HUES48 (cell line): Measurements from ENCODE around the gene RPGR.

Source experiments
- H3K27ac ChIP-seq: one replicate; pipeline ENCODE4 v1.7.0; 2013; ENCODE audit warnings: low read depth, low read length, inconsistent platforms
- H3K27me3 ChIP-seq: 2 replicates; pipeline ENCODE4 v1.6.1; 2013; ENCODE audit warnings: mild to moderate bottlenecking, low read length; ENCODE audit not compliant: control insufficient read depth, insufficient read depth
- H3K36me3 ChIP-seq: 2 replicates; pipeline ENCODE4 v1.6.1; 2013; ENCODE audit warnings: low read length; ENCODE audit not compliant: control insufficient read depth, insufficient read depth
- H3K4me1 ChIP-seq: 2 replicates; pipeline ENCODE4 v1.6.1; 2013; ENCODE audit warnings: mild to moderate bottlenecking, low read length; ENCODE audit not compliant: control insufficient read depth, insufficient read depth
- H3K4me3 ChIP-seq: 2 replicates; pipeline ENCODE4 v1.5.1; 2013; ENCODE audit warnings: mild to moderate bottlenecking, low read depth, low read length
- H3K9ac ChIP-seq: 2 replicates; pipeline ENCODE4 v1.6.1; 2013; ENCODE audit warnings: mild to moderate bottlenecking, low read depth, low read length, moderate library complexity
- H3K9me3 ChIP-seq: 2 replicates; pipeline ENCODE4 v1.6.1; 2013; ENCODE audit warnings: low read length; ENCODE audit not compliant: control insufficient read depth, insufficient read depth

The RPGR gene

DNA sequence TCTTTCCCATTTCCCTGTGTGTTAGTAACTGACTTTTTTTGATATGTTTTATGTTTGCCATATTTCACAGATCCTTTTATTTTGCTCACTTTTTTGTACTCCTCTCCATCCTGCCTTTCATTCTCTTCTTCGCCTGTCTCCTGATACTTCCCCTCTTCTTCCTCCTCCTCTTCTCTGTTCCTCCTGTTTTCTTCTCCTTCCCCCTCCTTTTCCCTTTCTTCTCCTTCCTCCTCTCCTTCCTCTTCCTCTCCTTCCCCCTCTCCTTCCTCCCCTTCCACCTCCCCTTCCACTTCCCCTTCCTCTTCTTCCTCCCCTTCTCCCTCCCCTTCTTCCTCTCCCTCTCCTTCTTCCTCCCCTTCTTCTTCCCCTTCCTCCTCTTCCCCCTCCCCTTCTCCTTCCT is 41.7 kb downstream of the RPGR start:
- Histone ChIP-seq H3K4me1 (no peaks in the 10 kb centered on the region), H3K9ac (no peak overlapping the region), H3K9me3 (no peaks in the 10 kb centered on the region), H3K4me3 (no peak overlapping the region), H3K27ac (no peak overlapping the region), H3K36me3 (peaks cover 3% of the 10 kb centered on the region), H3K27me3 (no peaks in the 10 kb centered on the region)

DNA sequence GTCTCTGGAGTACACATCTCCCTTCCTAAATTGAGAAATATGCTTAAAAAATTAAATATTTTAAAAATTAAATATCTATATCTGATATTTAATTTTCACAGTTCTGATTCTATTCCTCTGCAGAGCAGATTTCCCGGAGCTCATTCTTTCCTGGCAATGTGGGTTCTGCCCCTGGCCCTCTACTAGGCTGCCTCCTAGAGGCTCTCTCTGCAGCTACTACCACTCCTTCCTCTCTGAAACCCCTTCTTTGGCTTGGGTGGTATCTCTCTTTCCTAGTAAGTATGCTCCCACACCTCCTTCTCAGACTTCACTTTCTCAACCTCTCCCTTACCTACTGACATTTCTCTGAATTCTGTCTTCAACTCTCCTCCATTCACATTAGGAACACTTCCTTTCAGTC is 45.3 kb downstream of the RPGR start:
- no peaks in the 10 kb centered on the region for H3K27me3 ChIP-seq
- H3K9ac ChIP-seq = no peak overlapping the region
- H3K9me3 ChIP-seq = no peaks in the 10 kb centered on the region
- peaks cover 15% of the 10 kb centered on the region for H3K4me1 ChIP-seq
- H3K36me3 ChIP-seq = no peaks in the 10 kb centered on the region
- no peak overlapping the region for H3K4me3 ChIP-seq
- H3K27ac ChIP-seq = no peak overlapping the region

DNA sequence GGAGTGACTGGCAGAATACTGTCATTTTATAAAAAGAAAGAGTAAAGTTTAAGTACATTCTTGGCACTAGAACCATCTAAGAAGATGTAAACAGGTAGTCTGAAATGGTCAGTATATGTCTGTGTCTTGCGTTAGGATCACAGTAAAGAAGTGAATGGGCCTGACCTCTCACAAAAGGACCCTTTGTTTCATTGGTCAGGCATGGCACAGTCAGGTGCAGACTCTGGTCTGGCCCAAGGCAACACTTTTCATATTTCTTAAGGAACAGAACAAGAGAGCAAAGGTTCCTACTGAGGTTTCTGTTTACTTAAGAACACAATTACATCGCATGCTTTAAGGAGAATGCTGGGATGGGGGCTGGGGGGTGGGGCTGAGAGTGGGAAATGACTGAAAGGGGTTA is 48.1 kb downstream of the RPGR start:
- Histone ChIP-seq H3K4me3 (no peak overlapping the region), H3K9ac (0 out of 2 replicates have a peak overlapping the region, but pooled peaks have one; percentile 5), H3K27ac (no peak overlapping the region), H3K9me3 (no peaks in the 10 kb centered on the region), H3K27me3 (no peaks in the 10 kb centered on the region), H3K36me3 (no peaks in the 10 kb centered on the region), H3K4me1 (peaks cover 15% of the 10 kb centered on the region)

DNA sequence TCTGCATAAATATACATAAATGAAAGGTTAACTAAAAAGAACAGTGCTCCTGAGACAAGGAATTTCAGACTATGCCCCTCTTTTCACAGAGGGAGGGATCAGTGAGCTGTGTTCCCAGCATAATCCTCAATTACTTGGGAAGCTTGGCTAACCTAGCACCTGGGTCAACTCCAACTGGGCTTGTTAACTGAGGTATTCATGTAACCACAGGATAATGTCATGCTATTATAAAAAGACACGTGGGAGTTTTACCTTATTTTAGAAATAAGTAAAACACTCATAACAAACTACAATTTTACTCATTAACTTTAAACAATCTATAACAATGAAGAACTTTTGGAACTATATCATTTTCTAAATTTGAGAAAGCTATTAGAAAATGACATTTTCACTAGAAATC is 48.6 kb downstream of the RPGR start:
- Histone ChIP-seq H3K27ac (no peak overlapping the region), H3K9me3 (no peaks in the 10 kb centered on the region), H3K4me3 (no peak overlapping the region), H3K36me3 (no peaks in the 10 kb centered on the region), H3K4me1 (peaks cover 15% of the 10 kb centered on the region), H3K27me3 (no peaks in the 10 kb centered on the region), H3K9ac (no peak overlapping the region)

DNA sequence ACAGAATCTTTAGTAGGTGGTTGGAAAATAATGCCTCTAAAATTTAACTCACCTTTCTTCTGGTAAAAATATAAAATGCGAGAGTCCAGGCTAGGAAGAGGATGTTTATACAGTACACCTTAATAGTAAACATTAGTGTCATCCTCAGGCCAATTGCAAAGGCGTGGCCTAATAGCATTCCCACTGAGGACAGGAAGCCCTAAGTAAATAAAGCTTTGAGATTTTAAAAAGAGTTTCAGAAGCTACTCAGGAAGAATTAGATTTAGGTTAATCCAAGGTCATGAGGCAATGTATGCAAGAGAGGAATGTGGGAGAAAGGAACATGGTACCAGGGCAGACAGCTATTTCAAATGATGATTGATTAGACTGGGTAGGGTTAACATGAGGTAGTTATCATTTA is 49.5 kb downstream of the RPGR start:
- Histone ChIP-seq H3K27ac (no peak overlapping the region), H3K9ac (no peak overlapping the region), H3K4me3 (no peak overlapping the region), H3K36me3 (no peaks in the 10 kb centered on the region), H3K4me1 (peaks cover 15% of the 10 kb centered on the region), H3K9me3 (no peaks in the 10 kb centered on the region), H3K27me3 (no peaks in the 10 kb centered on the region)

DNA sequence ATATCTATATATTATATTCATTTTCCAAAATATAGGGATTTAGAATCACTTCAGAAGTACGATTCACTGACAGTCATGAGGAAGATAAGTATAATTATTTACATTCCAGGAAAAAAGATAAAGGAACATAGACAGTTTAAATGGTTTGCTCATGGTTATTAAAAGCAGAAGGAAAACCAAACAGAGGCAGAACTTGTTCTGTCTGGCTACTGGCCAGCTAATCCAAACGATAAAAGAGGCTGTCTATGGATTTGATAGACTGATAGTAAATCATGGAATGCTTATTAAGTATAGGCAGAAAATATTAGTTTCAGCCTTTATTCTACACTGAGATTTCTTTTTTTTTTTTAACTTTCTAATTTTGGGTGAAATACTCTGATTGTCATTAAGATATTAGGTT is 50.2 kb downstream of the RPGR start:
- Histone ChIP-seq H3K27ac (no peak overlapping the region), H3K27me3 (no peaks in the 10 kb centered on the region), H3K4me1 (peaks cover 15% of the 10 kb centered on the region), H3K4me3 (no peak overlapping the region), H3K9me3 (no peaks in the 10 kb centered on the region), H3K36me3 (no peaks in the 10 kb centered on the region), H3K9ac (no peak overlapping the region)

DNA sequence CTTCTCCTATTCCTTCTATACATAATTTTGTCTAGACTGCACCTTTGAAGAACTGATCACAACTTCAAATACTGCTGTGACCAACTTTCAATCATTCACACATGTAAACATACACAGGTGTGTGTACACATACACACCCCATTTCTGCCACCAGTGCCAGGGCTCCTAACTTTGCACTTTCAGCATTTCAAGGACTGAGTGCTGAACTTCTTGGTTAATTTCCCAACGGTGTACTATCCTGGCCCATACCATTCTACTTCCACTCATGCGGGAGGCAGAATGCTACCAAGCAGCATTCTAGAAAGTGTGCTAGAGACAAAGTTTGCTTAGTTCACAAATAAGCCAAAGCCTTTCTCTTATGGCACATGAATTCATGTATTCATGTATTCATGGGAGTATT is 51.2 kb downstream of the RPGR start:
- Histone ChIP-seq H3K4me1 (peaks cover 15% of the 10 kb centered on the region), H3K27me3 (no peaks in the 10 kb centered on the region), H3K36me3 (no peaks in the 10 kb centered on the region), H3K27ac (no peak overlapping the region), H3K4me3 (no peak overlapping the region), H3K9me3 (no peaks in the 10 kb centered on the region), H3K9ac (no peak overlapping the region)

DNA sequence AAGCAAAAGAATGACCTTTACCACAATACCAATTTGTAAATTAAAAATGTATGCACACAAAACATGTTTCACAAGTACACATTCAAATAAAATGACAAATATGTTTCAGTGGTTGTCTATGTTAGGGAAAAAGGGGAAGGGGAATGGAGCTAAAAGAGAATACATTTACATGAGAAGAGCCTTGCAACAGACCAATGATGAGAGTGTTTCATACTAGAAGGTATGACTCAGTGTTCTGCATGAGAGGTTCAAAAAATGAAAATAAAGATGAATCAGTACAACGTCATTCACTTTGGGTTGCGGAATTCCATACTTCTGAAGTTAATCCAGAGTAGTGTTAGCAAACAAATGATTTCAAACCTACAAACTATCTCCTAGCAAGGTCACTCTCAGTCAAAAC is 51.7 kb downstream of the RPGR start:
- Histone ChIP-seq H3K4me1 (peaks cover 15% of the 10 kb centered on the region), H3K9me3 (no peaks in the 10 kb centered on the region), H3K36me3 (0 out of 2 replicates have a peak, but pooled peaks cover 3% of the 10 kb centered on the region), H3K9ac (no peak overlapping the region), H3K27me3 (no peaks in the 10 kb centered on the region), H3K4me3 (no peak overlapping the region), H3K27ac (no peak overlapping the region)

DNA sequence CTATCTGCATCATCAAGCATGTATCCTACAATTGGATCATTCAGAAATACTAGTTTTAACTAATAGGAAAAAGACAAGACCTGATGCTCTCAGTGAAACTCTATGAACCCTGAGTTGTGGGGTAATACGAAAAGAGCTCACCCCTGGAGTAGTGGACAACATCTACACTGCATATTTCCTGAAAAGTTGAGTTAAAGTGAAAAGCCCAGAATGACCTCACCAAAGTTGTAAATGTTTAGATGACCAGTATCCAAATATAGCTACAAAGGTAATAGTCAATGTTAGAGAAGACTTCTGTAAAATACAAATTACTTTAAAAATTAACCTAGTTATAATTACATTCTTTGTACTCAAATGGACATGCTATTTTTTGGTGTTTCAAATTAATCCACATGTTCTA is 53.9 kb downstream of the RPGR start:
- H3K27ac ChIP-seq = no peak overlapping the region
- peaks cover 10% of the 10 kb centered on the region; the same call in 1 of the 2 replicates for H3K36me3 ChIP-seq
- H3K27me3 ChIP-seq = no peaks in the 10 kb centered on the region
- no peaks in the 10 kb centered on the region for H3K9me3 ChIP-seq
- H3K9ac ChIP-seq = no peak overlapping the region
- H3K4me3 ChIP-seq = no peak overlapping the region
- H3K4me1 ChIP-seq = peaks cover 6% of the 10 kb centered on the region; the same call in 1 of the 2 replicates

DNA sequence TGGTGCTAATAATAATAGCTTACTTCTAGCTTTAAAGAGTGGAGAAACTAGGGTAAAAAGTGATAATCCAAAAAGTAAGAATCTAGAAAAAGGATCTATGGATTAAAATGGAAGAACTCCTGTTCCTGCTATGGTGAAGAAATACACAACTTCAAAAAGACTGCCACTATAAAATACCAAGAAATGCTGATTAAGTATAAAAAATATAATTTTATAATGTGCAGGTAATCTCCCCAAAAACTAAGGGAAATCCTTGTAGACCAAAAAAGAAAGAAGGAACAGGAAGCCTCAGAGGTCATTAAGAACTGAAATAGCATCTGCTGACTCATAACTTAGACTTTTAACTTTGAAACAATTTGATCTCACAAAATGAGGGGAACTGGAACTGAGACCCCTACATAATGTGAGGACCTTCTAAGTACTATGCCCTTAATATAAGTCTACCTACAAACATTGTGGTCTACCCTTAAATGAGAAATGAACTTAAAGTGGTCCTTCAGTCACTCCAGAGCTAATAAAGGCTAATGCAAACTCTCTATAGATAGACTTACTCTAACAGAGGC is 56.1 kb downstream of the RPGR start:
- H3K4me3 ChIP-seq = no peak overlapping the region
- no peaks in the 10 kb centered on the region for H3K4me1 ChIP-seq
- no peaks in the 10 kb centered on the region for H3K9me3 ChIP-seq
- H3K9ac ChIP-seq = no peak overlapping the region
- H3K27ac ChIP-seq = no peak overlapping the region
- no peaks in the 10 kb centered on the region for H3K27me3 ChIP-seq
- peaks cover 10% of the 10 kb centered on the region; the same call in 1 of the 2 replicates for H3K36me3 ChIP-seq

DNA sequence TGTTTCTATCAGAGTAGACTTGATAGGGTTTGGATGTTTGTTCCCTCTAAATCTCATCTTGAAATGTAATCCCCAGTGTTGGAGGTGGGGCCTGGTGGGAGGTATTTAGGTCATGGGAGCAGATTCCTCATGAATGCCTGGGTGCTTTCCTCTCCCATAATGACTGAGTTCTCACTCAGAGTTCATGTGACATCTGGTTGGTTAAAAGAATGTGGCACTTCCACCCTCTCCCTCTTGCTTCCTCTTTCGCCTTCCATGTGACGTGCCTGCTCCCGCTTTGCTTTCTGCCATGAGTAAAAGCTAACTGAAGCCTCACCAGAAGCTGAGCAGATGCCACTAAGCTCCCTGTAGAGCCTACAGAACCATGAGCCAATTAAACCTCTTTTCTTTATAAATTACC is 59.3 kb downstream of the RPGR start:
- Histone ChIP-seq H3K4me3 (no peak overlapping the region), H3K27ac (no peak overlapping the region), H3K4me1 (no peaks in the 10 kb centered on the region), H3K9me3 (no peaks in the 10 kb centered on the region), H3K27me3 (no peaks in the 10 kb centered on the region), H3K36me3 (peaks cover 10% of the 10 kb centered on the region; the same call in 1 of the 2 replicates), H3K9ac (no peak overlapping the region)
